HL-60 (cell line): Measurements from ENCODE around the gene LIN7A.

ENCODE experiments used
- GABPA ChIP-seq: IDR thresholded peaks from 2 replicates; pipeline ENCODE4 v1.6.1; 2012; ENCODE audit warnings: low read depth
- POLR2AphosphoS5 ChIP-seq: IDR thresholded peaks from 2 replicates; pipeline ENCODE4 v1.6.1; 2012; ENCODE audit warnings: low read depth
- TF ChIP-seq, protein P1 (sequence below): IDR thresholded peaks from one replicate; pipeline ENCODE4 v1.5.1; 2011; ENCODE audit warnings: low read length, control low read depth, inconsistent platforms; ENCODE audit not compliant: insufficient read depth

GRCh38 chr12:80756875-80757274, 180.9 kb downstream of the LIN7A start:
- TF ChIP-seq, protein P1, sequence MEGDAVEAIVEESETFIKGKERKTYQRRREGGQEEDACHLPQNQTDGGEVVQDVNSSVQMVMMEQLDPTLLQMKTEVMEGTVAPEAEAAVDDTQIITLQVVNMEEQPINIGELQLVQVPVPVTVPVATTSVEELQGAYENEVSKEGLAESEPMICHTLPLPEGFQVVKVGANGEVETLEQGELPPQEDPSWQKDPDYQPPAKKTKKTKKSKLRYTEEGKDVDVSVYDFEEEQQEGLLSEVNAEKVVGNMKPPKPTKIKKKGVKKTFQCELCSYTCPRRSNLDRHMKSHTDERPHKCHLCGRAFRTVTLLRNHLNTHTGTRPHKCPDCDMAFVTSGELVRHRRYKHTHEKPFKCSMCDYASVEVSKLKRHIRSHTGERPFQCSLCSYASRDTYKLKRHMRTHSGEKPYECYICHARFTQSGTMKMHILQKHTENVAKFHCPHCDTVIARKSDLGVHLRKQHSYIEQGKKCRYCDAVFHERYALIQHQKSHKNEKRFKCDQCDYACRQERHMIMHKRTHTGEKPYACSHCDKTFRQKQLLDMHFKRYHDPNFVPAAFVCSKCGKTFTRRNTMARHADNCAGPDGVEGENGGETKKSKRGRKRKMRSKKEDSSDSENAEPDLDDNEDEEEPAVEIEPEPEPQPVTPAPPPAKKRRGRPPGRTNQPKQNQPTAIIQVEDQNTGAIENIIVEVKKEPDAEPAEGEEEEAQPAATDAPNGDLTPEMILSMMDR = no peak
- TF ChIP-seq POLR2AphosphoS5 (no peak), GABPA (no peak)
